Breast epithelium (tissue), 4 donors: ENCODE data around the gene RALGPS2. TPM values are rescaled to one million over a fixed set of nuclear protein-coding genes. Genes with fewer than 3 reads are reported as not detected.

Experiments
- DNase-seq, 2 donors: peaks; one replicate each; pipeline ENCODE4 v3.0.0-alpha.2; 2019; ENCODE audit warnings: low spot score in 2 of 2
- H3K27ac ChIP-seq, 2 donors: fragments of 200-600 bp; sonication (generic) in 1 of 2; one replicate each; pipeline ENCODE4 v1.5.1; 2016 to 2019; ENCODE audit warnings: mild to moderate bottlenecking in 1 of 2
- H3K27me3 ChIP-seq, 2 donors: fragments of 200-600 bp; sonication (generic) in 1 of 2; one replicate each; pipeline versions ENCODE4 v1.5.1 to v1.6.0; 2017 to 2019; ENCODE audit warnings: control low read depth in 1 of 2, mild to moderate bottlenecking in 1 of 2
- H3K36me3 ChIP-seq: fragments of 200-600 bp; one replicate; pipeline ENCODE4 v1.5.1; 2019
- H3K4me1 ChIP-seq, 2 donors: fragments of 200-600 bp; sonication (generic); one replicate each; pipeline ENCODE4 v1.5.1; 2016 to 2019; ENCODE audit warnings: control low read depth in 1 of 2
- H3K4me3 ChIP-seq, 3 donors: fragments of 200-600 bp; sonication (generic); 1 replicate in 2 of 3; 2 replicates in 1 of 3; pipeline ENCODE4 v1.5.1; 2016 to 2019; ENCODE audit warnings: mild to moderate bottlenecking in 3 of 3, moderate library complexity in 2 of 3
- H3K9me3 ChIP-seq, 2 donors: fragments of 200-600 bp; sonication (generic) in 1 of 2; one replicate each; pipeline ENCODE4 v1.5.1; 2016 to 2019; ENCODE audit warnings: control low read depth in 1 of 2
- CTCF ChIP-seq, 3 donors: fragments of 450-650 bp; IDR thresholded peaks; one replicate each; pipeline ENCODE4 v1.5.1; 2016 to 2017; ENCODE audit warnings: antibody characterized with exemption in 3 of 3, mild to moderate bottlenecking in 3 of 3, moderate library complexity in 3 of 3
- POLR2A ChIP-seq: fragments of 450-650 bp; IDR thresholded peaks from one replicate; pipeline ENCODE4 v1.6.1; 2016; ENCODE audit warnings: antibody characterized with exemption, mild to moderate bottlenecking, moderate library complexity
- POLR2AphosphoS5 ChIP-seq, 3 donors: sonication (generic); formaldehyde crosslinking; IDR thresholded peaks; one replicate each; pipeline ENCODE4 v1.6.1; 2017; ENCODE audit warnings: antibody characterized with exemption in 3 of 3
- intact Hi-C: fragments of 100-400 bp; cut with DNase I; formaldehyde crosslinking; loops from one replicate; pipeline ENCODE4 v1.15.1; 2023; ENCODE audit warnings: low total_unique reads
- total RNA-seq, 3 donors: library from RNA; depleted of rRNA; stranded (reverse); fragments of >200 nt; gene quantifications; one replicate each; pipeline ENCODE4 v1.1.0, GENCODE V29; 2016

The RALGPS2 gene
- total RNA-seq, 3 donors from 2014 or later = 4.8 to 45.2 (median 43.3) TPM

DNA sequence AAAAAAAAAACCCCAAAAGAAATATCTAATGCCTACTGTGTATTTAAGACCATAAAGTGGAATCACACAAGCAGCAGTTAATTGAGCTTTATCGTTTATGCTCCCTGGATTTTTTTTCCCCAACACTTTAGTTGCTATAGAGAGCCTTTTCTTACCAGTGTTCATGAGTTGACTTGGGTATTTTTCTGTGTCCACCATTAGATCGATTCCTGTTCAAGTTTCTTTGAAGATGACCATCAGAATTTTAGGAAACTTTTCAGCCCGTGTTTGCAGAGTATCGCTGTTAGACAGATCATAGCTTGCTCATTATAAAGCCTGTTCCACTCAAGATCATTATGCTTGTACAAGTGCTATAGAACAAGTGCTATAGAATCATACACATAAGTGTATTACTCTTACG lies 1.5 kb downstream of the RALGPS2 start:
- Histone ChIP-seq H3K9me3 (no peaks in the 10 kb centered on the region), H3K27me3 (no peaks in the 10 kb centered on the region), H3K27ac (peak overlapping the region; percentile 92 to 95), H3K4me1 (no peaks in the 10 kb centered on the region), H3K4me3 (peak overlapping the region; percentile 88 to 97 (median 90)), H3K36me3 (no peaks in the 10 kb centered on the region)
- TF ChIP-seq CTCF (IDR thresholded peaks at IDR 0.05) = no peak
- no peak for TF ChIP-seq POLR2AphosphoS5 (IDR thresholded peaks at IDR 0.05)
- TF ChIP-seq POLR2A = no peak
- intact Hi-C loops = loop anchor here (5.0 kb wide), 1 partner anchor 1644 kb away; no protein-coding TSS in a partner anchor
- no peak for DNase-seq

GRCh38 chr1:178727014-178727895 lies 2.2 kb downstream of the RALGPS2 start:
- Histone ChIP-seq H3K27ac (peak overlapping the region; percentile 92 to 95), H3K4me1 (no peaks in the 10 kb centered on the region), H3K27me3 (no peaks in the 10 kb centered on the region), H3K9me3 (no peaks in the 10 kb centered on the region), H3K4me3 (peak overlapping the region in 2 of 3 donors; percentile 90 to 97), H3K36me3 (no peaks in the 10 kb centered on the region)
- TF ChIP-seq POLR2A = no peak
- no peak for TF ChIP-seq POLR2AphosphoS5 (IDR thresholded peaks at IDR 0.05)
- no peak for TF ChIP-seq CTCF (IDR thresholded peaks at IDR 0.05)
- intact Hi-C loops = loop anchor here (5.0 kb wide), 1 partner anchor 1645 kb away; no protein-coding TSS in a partner anchor
- DNase-seq = no peak

GRCh38 chr1:178733972-178734371 lies 8.9 kb downstream of the RALGPS2 start:
- no peak for TF ChIP-seq POLR2AphosphoS5 (IDR thresholded peaks at IDR 0.05)
- no peak for TF ChIP-seq POLR2A
- TF ChIP-seq CTCF (IDR thresholded peaks at IDR 0.05) = peak in 1 of 3 donors; percentile 18
- DNase-seq = no peak
- Histone ChIP-seq H3K27me3 (no peaks in the 10 kb centered on the region), H3K4me1 (no peaks in the 10 kb centered on the region), H3K27ac (no peak overlapping the region), H3K36me3 (no peaks in the 10 kb centered on the region), H3K9me3 (no peaks in the 10 kb centered on the region), H3K4me3 (no peak overlapping the region)
- intact Hi-C loops = no loop called here

DNA sequence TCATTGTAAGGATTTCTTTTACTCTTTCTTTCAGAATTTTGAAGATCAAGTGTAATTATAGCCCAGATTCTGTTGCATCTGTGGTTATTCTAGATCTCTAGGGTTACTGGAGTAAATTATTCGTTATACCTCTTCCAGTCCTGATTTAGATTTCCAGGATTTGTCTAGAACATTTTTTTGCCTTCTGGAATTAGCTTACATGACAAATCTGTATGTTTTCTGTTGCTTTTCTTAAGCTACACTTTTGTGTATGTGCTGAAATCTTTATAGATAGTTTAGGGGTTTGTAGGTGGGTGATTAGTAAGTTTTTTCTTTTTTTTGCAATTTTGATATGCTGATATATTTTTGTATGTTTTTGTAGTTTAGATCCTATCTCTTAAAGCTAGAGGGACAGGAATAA lies 13.7 kb downstream of the RALGPS2 start:
- TF ChIP-seq POLR2A = no peak
- TF ChIP-seq POLR2AphosphoS5 (IDR thresholded peaks at IDR 0.05) = no peak
- TF ChIP-seq CTCF (IDR thresholded peaks at IDR 0.05) = no peak
- intact Hi-C loops = no loop called here
- no peak overlapping the region for H3K27ac ChIP-seq
- H3K4me1 ChIP-seq = no peaks in the 10 kb centered on the region
- DNase-seq = no peak
- no peaks in the 10 kb centered on the region for H3K36me3 ChIP-seq
- no peaks in the 10 kb centered on the region for H3K27me3 ChIP-seq
- H3K4me3 ChIP-seq = no peak overlapping the region
- no peaks in the 10 kb centered on the region for H3K9me3 ChIP-seq
